Amniotic epithelial cell (primary cell): ENCODE data around the gene PAX9.

Experiments
- DNase-seq: peaks from one replicate; pipeline ENCODE4 v3.0.0-alpha.2; 2010; ENCODE audit warnings: low read depth

The PAX9 gene

GRCh38 chr14:36655963-36656686 lies 5.5 kb upstream of the PAX9 start:
- no peak for DNase-seq

DNA sequence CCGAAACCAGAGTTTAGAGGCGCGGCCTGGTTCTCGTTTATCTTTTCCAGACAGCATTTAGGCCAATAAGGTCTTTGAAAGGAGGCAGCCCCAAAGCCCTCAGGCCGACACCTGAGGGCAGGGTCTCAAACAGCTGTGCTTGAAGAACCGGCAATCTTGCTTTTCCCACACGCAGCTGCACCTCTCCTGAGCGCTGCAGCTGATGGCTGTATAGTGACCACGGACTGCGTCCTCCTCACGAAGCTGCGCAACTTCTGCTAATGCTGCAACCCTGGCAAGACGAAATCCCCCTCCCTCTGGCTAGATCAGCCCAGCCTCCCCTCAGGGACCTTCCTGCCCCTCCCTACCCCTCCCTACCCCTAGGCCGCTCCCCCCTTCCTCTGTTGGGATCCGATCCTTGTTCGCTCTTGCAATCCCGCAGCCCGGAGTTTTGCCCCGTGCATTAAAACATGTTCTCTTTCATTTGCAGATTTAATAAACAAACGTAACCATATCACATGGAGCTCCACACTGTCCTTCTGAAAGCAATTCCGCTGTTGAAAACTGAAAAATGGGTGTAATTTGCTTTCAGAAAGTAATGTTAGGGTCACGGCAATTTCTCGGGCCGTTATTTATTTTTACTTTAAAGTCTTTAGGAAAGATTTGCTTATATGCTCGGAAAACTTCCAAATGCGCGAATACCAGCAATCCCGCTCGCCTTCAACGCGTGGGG lies 4.8 kb upstream of the PAX9 start:
- no peak for DNase-seq

GRCh38 chr14:36657399-36658122 lies 4.1 kb upstream of the PAX9 start:
- DNase-seq: no peak

DNA sequence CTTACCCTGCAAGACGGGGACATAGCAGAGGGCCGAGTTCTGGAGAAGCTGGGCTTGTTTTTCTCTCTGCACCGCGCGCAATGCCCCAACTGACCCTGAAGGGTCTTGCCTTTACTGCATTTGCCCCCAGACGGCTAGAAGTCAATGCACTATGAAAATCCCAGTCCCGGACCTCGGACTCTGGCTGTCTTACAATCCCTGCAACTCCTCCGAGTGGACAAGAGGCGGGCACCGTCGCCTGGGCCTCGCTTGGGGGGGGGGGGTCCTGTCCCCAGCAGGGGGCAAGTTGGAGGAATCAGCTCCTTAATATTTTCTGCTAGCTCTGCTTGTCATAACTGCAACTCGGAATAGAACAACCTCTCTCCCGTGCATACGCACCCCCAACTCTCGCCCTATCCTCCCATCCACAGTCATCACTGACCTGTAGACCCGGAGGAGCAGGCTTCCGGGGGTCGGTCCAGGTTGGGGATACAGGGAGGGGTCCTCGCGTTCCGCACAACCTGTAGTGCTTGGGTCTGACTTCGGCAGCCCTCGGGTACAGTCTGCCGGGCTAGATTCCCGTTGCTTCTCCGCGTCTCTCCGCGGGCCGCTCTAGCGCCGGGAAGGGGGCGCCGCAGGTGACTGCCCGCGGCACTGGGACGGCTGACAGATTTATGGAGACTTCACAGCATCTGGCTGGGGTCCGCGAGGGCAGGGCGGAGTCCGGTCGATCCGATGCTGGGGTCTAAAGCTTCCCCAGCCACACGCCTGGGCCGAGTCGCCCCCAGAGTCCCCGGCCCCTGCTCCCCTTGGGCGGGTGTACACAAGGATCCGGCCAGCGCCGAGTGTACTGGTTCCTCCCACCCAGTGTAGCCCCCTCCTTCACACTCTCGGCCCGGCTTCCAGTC lies 3.3 kb upstream of the PAX9 start:
- no peak for DNase-seq

GRCh38 chr14:36659010-36659821 lies 2.4 kb upstream of the PAX9 start:
- no peak for DNase-seq

GRCh38 chr14:36659822-36660735 lies 1.6 kb upstream of the PAX9 start:
- DNase-seq: no peak

GRCh38 chr14:36660736-36661505 lies 739 bp upstream of the PAX9 start:
- DNase-seq: no peak

DNA sequence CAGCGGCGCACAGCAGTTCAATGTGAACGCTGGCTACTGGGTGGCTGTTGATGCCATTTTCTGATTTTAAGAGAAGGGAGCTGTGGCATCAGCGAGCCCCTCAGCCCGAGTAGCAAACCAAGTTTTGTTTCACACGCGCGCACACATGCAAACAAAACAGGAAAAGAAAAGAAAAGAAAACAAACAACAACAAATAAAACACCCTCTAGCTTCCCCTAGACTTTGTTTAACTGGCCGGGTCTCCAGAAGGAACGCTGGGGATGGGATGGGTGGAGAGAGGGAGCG lies 540 bp downstream of the PAX9 start:
- no peak for DNase-seq

- DNase-seq: no peak
Measured at GRCh38 chr14:36662543-36663403, 1.1 kb downstream of the PAX9 start.

DNA sequence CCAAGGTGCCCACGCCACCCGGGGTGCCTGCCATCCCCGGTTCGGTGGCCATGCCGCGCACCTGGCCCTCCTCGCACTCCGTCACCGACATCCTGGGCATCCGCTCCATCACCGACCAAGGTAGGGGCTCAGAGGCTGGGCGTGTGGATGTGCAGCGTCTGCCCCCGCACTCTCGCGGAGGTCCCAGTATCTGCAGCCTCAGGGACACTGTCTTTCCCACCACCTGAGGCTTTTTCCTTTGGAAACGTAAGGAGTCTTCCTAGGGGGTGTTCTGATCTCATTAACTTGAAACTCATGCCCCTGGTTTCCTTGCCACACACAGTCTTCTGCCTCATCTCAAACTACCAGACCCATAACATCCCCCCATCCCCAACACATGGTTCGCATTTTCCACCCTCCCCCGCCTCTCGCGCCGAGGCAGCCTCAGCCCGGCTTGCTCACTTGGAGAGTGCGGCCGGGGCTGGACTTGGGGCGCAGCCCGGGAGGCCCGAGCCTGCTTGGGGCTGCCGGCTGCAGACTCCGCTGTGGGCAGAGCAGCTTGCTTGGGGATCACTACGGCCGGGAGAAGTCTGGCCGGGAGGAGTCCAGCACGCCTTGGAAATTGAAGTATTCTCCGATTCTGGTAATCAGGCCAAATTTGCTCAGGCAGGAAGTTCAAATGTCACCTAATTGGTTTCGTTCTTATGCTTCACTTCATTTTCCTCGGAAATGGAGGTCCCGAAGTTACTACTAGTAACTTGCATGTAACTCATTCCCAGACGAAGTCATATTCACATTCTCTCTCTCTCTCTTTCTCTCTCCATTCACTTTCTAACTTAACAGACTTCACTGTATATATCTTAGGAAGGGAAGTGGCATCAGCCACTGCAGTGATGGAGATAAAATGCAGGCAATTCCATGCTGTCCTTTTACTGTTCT lies 2.0 kb downstream of the PAX9 start:
- DNase-seq: no peak

DNA sequence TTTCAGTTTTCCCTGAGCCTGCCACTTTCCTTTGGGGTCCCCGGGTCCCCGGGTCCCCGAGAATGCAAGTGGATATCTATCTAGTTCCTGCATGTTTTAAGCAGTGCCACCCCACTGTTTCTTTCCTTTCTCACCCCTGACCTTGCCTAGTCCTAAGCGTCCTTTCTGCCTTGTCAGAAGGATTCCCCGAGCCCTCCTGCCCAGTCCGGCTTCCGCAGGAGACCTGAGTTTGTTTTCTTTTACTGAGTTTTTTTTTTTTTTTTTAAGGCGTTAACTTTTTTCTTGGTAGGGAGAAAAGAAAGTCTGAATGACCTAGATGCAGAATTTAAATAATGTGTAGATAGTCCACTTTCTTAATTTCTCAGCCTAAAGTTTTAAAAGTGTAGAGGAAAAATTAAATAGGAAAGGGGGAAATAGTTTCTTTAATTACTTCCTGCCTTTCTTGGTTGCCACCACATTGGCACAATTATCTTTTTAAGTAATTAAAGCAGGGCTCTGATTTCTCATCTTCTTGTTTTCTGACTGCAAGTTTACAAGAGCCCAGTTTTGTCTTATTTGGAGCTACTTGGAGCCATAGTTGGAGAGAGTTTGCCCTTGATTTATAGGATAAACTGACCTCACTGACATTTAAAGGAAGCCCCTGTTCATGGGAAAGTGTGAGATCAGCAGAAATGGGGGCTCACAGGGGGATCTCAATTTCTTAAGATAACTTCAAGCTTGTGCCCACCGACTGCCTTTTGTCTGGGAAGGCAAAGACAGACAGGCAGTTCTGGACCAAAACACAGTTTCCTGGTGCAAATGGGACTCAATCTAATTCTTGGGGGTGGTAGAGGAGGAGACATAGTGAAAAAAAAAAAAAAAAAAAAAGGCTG lies 2.9 kb downstream of the PAX9 start:
- DNase-seq: no peak

DNA sequence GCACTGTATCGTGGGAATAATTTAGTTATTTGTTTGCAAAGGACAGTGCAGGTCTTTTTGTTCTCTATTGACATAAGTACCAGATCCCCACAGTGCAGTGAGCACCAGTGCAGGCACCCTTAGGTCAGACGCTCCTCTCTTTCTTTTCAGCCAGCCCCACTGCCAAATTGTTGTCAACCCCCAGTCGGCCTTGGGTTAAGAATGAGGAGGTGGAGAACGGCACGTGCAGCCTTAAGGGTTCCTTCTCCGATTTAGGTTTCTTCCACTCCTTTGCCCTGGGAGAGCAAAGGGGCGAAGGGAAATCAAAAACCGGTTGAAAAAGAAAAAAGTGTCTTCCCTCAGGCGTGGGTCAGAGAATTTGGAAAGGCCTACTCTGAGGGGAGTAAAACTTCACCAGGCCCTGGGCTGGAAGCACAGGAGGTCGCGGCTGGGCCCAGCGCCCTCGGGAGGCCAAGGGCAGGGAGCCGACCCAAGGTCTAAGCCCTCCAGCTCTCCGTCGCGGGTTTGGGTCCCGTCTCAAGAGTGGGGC lies 4.3 kb downstream of the PAX9 start:
- no peak for DNase-seq

DNA sequence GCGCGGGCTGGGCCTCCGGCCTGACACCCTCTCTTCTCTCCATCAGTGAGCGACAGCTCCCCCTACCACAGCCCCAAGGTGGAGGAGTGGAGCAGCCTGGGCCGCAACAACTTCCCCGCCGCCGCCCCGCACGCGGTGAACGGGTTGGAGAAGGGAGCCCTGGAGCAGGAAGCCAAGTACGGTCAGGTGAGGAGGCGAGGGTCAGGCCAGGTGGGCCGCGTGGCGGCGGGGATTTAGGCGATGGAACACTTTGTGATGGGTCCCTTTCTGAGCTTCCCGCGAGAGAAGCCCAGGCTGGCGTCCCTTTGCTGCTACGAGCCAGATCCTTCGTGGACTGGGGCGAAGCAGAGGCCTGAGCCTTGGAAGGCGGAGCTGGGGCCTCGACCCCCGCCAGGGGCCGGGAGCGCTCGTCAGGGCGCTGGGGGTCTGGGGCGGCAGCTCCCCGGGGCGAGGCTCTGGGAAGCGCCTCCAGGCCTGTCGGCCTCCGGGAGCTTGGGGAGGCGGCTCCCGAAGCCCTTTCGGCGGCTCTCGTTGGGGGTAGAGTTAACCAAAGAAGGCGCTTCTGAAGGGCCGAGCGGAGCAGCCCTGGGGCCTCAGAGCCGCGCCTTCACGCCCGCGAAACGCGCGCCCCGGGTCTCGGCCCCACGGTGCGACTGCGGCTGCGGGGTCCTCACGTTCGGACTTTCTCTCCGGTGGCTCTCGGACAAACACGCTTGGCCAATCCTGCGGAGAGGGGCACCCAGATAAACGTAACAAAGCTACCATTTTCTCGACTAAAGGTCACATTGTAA lies 5.0 kb downstream of the PAX9 start:
- no peak for DNase-seq

DNA sequence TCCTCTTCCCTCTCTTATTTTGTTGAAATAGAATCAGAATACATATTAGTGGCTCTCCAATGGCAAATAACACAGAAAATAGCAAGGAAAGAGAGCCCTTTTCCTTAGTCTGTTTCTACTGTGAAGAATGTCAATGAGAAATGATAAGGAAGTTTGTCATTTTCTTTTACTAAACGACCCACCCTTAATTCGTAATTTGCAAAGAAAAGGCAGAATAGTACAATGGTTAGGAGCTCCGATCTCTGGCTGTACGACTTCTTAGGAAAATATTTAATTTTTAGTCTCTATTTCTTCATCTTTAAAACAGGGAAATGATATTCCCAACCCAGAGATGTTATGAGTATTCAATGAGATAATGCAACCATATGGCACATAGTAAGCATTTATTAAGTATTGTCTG lies 6.0 kb downstream of the PAX9 start:
- no peak for DNase-seq

GRCh38 chr14:36671149-36671548 lies 9.5 kb downstream of the PAX9 start:
- DNase-seq: no peak
